GM08714 (cell line): ENCODE measurements around the gene CDC40.

Experiments used
- H3K4me3 ChIP-seq: fragments of 200-500 bp; sonication (Bioruptor generic); 2 replicates; pipeline ENCODE4 v1.5.1; 2014; ENCODE audit warnings: mild to moderate bottlenecking, low read length, inconsistent platforms
- ZNF274 ChIP-seq: IDR thresholded peaks from 2 replicates; pipeline ENCODE4 v1.6.1; 2012; ENCODE audit warnings: mild to moderate bottlenecking, low read depth, low read length

The CDC40 gene

GRCh38 chr6:110180228-110181008 lies at the start of gene CDC40:
CDC40 (plus strand) TSS chr6:110180427; CDS start chr6:110180445, 18 bp downstream.
- peak within 1 kb of the TSS; percentile 98 for H3K4me3 ChIP-seq
- no peak for TF ChIP-seq ZNF274

GRCh38 chr6:110137924-110138887 lies 42.0 kb upstream of the CDC40 start:
- H3K4me3 ChIP-seq: no peak overlapping the region
- TF ChIP-seq ZNF274: no peak

- TF ChIP-seq ZNF274: no peak
- no peak overlapping the region for H3K4me3 ChIP-seq
These were observed 41.2 kb upstream of the CDC40 start for GRCh38 chr6:110139052-110139451.

GRCh38 chr6:110140650-110141049 lies 39.6 kb upstream of the CDC40 start:
- H3K4me3 ChIP-seq: no peak overlapping the region
- no peak for TF ChIP-seq ZNF274

- no peak overlapping the region for H3K4me3 ChIP-seq
- no peak for TF ChIP-seq ZNF274
These were observed 32.4 kb upstream of the CDC40 start for GRCh38 chr6:110147870-110148269.

DNA sequence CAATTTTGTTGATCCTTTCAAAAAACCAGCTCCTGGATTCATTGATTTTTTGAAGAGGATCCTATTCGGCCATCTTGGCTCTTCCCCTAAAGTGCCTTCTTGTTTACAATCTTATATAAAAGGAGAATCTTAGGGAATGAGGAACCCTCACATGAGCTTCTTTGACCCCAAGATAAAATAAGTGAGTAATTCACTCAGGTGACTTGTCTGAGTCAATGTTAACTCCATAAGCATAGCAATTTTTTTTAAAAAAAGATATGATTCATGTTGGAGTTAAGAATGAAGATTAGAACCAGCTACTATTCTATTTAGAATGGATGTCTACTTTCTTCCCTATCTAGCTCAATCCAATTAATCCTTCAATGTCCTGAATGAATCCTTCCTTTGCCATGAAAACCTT lies 21.7 kb upstream of the CDC40 start:
- H3K4me3 ChIP-seq: no peak overlapping the region
- TF ChIP-seq ZNF274: no peak

DNA sequence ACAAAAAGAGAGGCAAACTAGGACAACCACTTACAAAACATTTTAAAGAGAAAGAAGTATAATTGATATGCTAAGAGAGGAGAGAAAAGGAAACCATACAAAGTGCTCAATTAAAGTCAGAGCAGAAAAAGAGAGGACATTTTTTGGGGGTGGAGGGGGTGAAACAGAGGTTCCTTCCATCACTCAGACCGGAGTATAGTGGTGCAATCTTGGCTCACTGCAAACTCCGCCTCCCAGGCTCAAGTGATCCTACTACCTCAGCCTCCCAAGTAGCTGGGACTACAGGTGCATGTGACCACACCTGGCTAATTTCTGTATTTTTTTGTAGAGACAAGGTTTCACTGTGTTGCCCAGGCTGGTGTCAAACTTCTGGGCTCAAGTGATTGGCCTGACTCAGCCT lies 10.1 kb upstream of the CDC40 start:
- no peak overlapping the region for H3K4me3 ChIP-seq
- no peak for TF ChIP-seq ZNF274

GRCh38 chr6:110173506-110174132 lies 6.6 kb upstream of the CDC40 start:
- no peak overlapping the region for H3K4me3 ChIP-seq
- TF ChIP-seq ZNF274: no peak

DNA sequence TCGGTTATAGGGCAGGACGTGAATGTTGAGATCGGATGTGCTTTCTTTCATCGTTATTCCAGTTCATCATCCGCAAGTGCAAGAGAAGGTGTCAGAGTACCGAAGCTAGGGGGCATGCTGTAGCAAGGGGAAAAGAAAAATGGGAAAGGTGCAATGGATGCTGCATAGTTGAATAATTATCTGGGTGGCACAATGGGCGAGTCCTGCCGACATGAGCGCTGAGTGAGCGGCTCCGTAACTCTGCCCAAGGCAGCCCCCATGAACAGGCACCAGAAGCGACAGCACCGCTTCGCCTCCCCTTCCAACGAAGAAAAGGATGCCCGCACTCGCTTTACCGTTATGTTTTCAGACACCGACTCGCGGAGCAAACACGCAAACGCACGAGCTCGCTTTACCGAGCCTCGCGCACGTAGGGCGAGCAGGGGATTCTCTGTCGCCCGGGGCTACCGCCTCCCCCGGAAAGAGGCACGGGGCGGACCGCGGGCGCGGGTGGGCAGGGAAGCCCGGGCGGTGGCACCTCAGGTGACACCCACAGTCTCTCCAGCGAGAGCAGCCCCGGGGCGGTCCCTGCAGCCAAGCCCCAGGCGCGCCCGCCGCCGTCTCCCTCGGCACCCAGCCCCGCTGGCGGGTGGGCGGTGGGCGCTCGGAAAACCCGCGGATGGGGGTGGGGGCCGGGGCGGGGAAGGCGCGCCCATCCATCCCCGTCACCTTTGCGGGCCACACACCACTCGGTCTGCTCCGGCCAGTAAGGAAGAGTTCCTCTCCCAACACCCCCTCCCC lies 1.4 kb upstream of the CDC40 start:
- no peak for TF ChIP-seq ZNF274
- H3K4me3 ChIP-seq: peak overlapping the region; percentile 82

- peak within 1 kb of the TSS; percentile 98 for H3K4me3 ChIP-seq
- TF ChIP-seq ZNF274: no peak
These were observed 610 bp upstream of the CDC40 start, which contains the start of gene WASF1 for GRCh38 chr6:110179406-110180227. WASF1 (minus strand) TSS chr6:110179670; CDS start chr6:110127601, 52,069 bp downstream.

DNA sequence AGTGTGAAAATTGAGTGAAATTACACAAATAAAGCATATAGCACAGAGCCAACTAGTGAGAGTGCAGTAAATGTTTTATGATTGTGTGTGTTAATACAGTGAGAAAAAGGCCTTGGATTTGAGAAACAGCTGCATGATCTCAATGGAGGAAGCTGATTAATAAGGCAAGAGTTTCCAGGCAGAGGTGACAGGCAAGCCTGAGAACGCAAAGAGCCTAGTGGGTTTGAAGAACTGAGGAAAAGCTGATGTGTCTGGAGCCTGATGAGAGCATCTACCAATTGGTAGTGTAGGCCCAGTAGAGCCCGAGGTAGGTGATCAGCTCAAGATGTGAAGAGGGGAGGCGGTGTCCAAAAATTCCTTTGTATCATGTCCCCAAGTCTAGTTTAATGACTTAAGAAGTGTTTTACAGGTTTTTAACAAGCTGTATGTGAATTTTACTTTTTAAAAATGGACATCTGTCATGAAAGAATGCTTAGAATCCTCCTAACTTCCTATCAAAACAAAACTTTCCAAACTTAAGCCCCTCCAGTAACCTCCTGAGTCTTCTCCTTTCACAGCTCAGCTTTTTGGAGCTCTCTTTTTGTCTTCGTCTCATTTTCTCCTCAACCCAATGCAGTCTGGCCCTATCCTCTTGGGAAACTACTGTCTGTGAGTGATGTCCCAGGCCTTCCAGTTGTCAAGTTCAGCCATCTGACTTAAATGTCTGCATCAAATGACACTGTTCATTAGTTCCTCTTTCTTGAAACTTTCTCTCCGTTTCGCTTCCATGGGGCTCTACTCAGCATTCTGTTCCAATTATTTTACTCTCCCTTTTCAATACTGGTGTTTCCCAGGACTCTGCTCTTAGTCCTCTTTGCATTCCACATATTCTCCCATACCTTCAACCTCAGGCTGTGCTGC lies 1.2 kb downstream of the CDC40 start:
- TF ChIP-seq ZNF274: no peak

More for the DNA sequence above, 1.2 kb downstream of the CDC40 start:
- peak overlapping the region; percentile 98 for H3K4me3 ChIP-seq
